HFF-Myc (cell line): ENCODE results near the gene CDC6.

Experiments used
- DNase-seq: peaks from one replicate; pipeline ENCODE4 v3.0.0-alpha.2; 2011; ENCODE audit warnings: low read depth; ENCODE audit errors: extremely low read depth
- H3K4me3 ChIP-seq: replicated peaks from 2 replicates; pipeline ENCODE4 v1.5.1; 2011; ENCODE audit warnings: low read depth, mild to moderate bottlenecking, control low read depth, low read length
- CTCF ChIP-seq: IDR thresholded peaks from 2 replicates; pipeline ENCODE4 v1.5.1; 2012; ENCODE audit warnings: mild to moderate bottlenecking, low read depth, low read length, control low read depth; ENCODE audit errors: missing control alignments

The CDC6 gene

GRCh38 chr17:40349895-40350688, 62.4 kb downstream of the CDC6 start:
- no peak for TF ChIP-seq CTCF
- DNase-seq = no peak
- H3K4me3 ChIP-seq = no peak overlapping the region

- H3K4me3 ChIP-seq = no peak overlapping the region
- DNase-seq = no peak
- TF ChIP-seq CTCF = no peak
Measured at GRCh38 chr17:40350689-40351358, 63.1 kb downstream of the CDC6 start.

DNA sequence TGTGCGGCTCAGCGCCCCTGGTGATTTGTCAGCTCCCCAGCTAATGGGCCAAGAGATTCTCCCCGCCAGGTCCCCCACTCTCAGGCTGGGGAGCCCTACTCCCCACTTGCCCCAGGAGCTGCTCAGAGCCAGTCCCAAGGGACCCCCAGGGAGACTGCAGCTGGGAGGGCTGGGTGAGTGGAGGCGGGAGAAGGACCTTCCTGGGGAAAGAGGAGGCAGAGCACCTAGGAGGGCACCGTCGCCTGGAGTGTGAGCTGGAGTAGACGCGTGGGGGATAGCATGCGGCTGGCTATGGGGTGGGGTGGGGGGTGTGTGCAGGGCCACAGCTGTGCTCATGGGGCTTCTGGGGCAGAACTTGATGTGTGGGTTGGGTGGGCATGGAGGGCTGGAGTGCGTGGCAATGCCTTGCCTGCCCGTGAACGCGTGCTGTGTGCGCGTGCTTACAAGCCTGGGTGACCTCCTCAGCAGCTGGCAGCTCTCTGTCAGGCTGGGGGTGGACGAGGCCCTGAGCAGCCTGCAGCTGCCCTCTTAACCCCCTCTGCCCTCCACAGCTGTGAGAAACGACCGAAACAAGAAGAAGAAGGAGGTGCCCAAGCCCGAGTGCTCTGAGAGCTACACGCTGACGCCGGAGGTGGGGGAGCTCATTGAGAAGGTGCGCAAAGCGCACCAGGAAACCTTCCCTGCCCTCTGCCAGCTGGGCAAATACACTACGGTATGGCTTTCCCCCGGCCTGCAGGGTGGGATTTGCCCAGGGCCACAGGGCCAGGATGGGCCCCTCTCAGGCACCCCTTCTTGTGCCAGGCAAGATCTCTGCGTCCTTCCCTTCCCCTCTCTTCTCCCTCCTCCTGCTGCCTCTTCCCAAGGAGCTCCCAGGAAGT, 63.9 kb downstream of the CDC6 start:
- no peak for DNase-seq
- no peak for TF ChIP-seq CTCF
- H3K4me3 ChIP-seq = no peak overlapping the region

DNA sequence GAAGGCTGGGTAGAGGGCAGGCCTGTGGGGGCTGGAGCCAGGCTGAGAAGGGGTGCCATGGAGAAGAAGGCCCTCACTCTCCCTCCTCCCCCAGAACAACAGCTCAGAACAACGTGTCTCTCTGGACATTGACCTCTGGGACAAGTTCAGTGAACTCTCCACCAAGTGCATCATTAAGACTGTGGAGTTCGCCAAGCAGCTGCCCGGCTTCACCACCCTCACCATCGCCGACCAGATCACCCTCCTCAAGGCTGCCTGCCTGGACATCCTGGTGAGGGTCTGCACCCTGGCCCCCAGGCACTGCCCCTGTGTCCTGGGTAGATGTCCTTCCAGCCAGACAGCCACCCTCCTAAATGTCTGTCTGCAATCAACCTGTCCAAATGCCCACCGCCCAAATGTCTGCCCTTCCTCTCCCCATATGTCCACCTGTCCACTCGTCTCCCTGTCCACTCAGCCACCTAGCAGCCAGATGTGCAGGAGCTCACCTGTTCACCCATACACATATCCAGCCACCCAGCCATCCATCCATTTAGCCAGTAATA, 64.6 kb downstream of the CDC6 start:
- TF ChIP-seq CTCF = no peak
- H3K4me3 ChIP-seq = no peak overlapping the region
- DNase-seq = no peak

GRCh38 chr17:40352779-40353394, 65.2 kb downstream of the CDC6 start:
- TF ChIP-seq CTCF = no peak
- H3K4me3 ChIP-seq = no peak overlapping the region

More at GRCh38 chr17:40352779-40353394, 65.2 kb downstream of the CDC6 start:
- no peak for DNase-seq
